PFSK-1 (cell line): ENCODE measurements around the gene ACP2.

Experiments
- FOXP2 ChIP-seq: optimal IDR thresholded peaks from 2 replicates; pipeline ENCODE3; 2011; ENCODE audit warnings: borderline replicate concordance, control low read depth, inconsistent platforms; ENCODE audit not compliant: insufficient read depth; ENCODE audit errors: extremely low read length, extremely low read depth
- POLR2AphosphoS5 ChIP-seq: IDR thresholded peaks from 2 replicates; pipeline ENCODE4 v1.6.1; 2012; ENCODE audit warnings: low read depth, mild to moderate bottlenecking, control low read depth, low read length, moderate library complexity
- SIN3A ChIP-seq: IDR thresholded peaks from 2 replicates; pipeline ENCODE4 v1.6.1; 2012; ENCODE audit warnings: mild to moderate bottlenecking, low read length, moderate library complexity, borderline replicate concordance; ENCODE audit not compliant: insufficient read depth
- TAF1 ChIP-seq: IDR thresholded peaks from 2 replicates; pipeline ENCODE4 v1.6.1; 2012; ENCODE audit warnings: low read length, control low read depth, borderline replicate concordance; ENCODE audit not compliant: insufficient read depth
- TF ChIP-seq, protein P1 (sequence below), 2 experiments: IDR thresholded peaks; 2 replicates each; pipeline versions ENCODE4 v1.6.1 to v1.8.0; 2011 to 2012; ENCODE audit warnings: low read depth in 2 of 2, low read length in 2 of 2, control low read depth in 1 of 2, inconsistent platforms in 1 of 2, mild to moderate bottlenecking in 1 of 2, moderate library complexity in 1 of 2; ENCODE audit not compliant: insufficient read depth in 1 of 2

- no peak for TF ChIP-seq TAF1
- TF ChIP-seq, protein P1, sequence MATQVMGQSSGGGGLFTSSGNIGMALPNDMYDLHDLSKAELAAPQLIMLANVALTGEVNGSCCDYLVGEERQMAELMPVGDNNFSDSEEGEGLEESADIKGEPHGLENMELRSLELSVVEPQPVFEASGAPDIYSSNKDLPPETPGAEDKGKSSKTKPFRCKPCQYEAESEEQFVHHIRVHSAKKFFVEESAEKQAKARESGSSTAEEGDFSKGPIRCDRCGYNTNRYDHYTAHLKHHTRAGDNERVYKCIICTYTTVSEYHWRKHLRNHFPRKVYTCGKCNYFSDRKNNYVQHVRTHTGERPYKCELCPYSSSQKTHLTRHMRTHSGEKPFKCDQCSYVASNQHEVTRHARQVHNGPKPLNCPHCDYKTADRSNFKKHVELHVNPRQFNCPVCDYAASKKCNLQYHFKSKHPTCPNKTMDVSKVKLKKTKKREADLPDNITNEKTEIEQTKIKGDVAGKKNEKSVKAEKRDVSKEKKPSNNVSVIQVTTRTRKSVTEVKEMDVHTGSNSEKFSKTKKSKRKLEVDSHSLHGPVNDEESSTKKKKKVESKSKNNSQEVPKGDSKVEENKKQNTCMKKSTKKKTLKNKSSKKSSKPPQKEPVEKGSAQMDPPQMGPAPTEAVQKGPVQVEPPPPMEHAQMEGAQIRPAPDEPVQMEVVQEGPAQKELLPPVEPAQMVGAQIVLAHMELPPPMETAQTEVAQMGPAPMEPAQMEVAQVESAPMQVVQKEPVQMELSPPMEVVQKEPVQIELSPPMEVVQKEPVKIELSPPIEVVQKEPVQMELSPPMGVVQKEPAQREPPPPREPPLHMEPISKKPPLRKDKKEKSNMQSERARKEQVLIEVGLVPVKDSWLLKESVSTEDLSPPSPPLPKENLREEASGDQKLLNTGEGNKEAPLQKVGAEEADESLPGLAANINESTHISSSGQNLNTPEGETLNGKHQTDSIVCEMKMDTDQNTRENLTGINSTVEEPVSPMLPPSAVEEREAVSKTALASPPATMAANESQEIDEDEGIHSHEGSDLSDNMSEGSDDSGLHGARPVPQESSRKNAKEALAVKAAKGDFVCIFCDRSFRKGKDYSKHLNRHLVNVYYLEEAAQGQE (IDR thresholded peaks at IDR 0.05; ENCODE audit: insufficient read depth in 1 of 2, low read depth in 2 of 2, low read length in 2 of 2): no peak
- TF ChIP-seq SIN3A: no peak
- no peak for TF ChIP-seq POLR2AphosphoS5
- no peak for TF ChIP-seq FOXP2
Observed at GRCh38 chr11:47276923-47277322, 28.3 kb upstream of the ACP2 start.
